Sigmoid colon (tissue), 7 donors: ENCODE measurements around the gene ETF1. TPM values are rescaled to one million over a fixed set of nuclear protein-coding genes. Genes with fewer than 3 reads are reported as not detected.
A peak's percentile ranks its signal among the peaks of the same experiment; 100 is the strongest.

Source experiments
- DNase-seq: peaks from one replicate; pipeline ENCODE4 v3.0.0-alpha.2; 2019
- H3K27ac ChIP-seq, 4 donors: fragments of 200-600 bp; sonication (generic); one replicate each; pipeline ENCODE4 v1.5.1; 2016 to 2019; ENCODE audit warnings: mild to moderate bottlenecking in 1 of 4
- H3K27me3 ChIP-seq, 3 donors: fragments of 200-600 bp; sonication (generic); one replicate each; pipeline ENCODE4 v1.5.1; 2019; ENCODE audit warnings: mild to moderate bottlenecking in 1 of 3
- H3K36me3 ChIP-seq, 4 donors: fragments of 200-600 bp; sonication (generic); one replicate each; pipeline ENCODE4 v1.5.1; 2016 to 2019
- H3K4me1 ChIP-seq, 4 donors: fragments of 200-600 bp; sonication (generic); one replicate each; pipeline ENCODE4 v1.5.1; 2017 to 2019
- H3K4me3 ChIP-seq, 4 donors: fragments of 200-600 bp; sonication (generic); one replicate each; pipeline ENCODE4 v1.5.1; 2017 to 2019; ENCODE audit warnings: mild to moderate bottlenecking in 2 of 4, moderate library complexity in 1 of 4
- H3K9me3 ChIP-seq, 4 donors: fragments of 200-600 bp in 3 of 4; sonication (generic) in 3 of 4; one replicate each; pipeline versions ENCODE4 v1.5.1 to v1.6.1; 2013 to 2019
- CTCF ChIP-seq, 4 experiments: fragments of 450-650 bp in 3 of 4; fragments of 200-600 bp in 1 of 4; IDR thresholded peaks; one replicate each; pipeline ENCODE4 v1.5.1; 2016 to 2019; ENCODE audit warnings: antibody characterized with exemption in 4 of 4, mild to moderate bottlenecking in 3 of 4, moderate library complexity in 2 of 4
- EP300 ChIP-seq, 4 donors: sonication (generic); formaldehyde crosslinking; IDR thresholded peaks; one replicate each; pipeline ENCODE4 v1.6.1; 2017; ENCODE audit warnings: antibody characterized with exemption in 4 of 4
- POLR2A ChIP-seq, 2 donors: fragments of 450-650 bp; IDR thresholded peaks; one replicate each; pipeline ENCODE4 v1.6.1; 2016; ENCODE audit warnings: antibody characterized with exemption in 2 of 2, mild to moderate bottlenecking in 2 of 2, moderate library complexity in 2 of 2
- POLR2AphosphoS5 ChIP-seq, 4 donors: sonication (generic); formaldehyde crosslinking; IDR thresholded peaks; one replicate each; pipeline ENCODE4 v1.6.1; 2017; ENCODE audit warnings: antibody characterized with exemption in 4 of 4
- WGBS, 2 donors: extraction: QIAGEN DNeasy Blood & Tissue Kit; methylation state at CpG; one replicate each; pipeline ENCODE4 v1.1.7; 2013; 5-methylcytosine and 5-hydroxymethylcytosine counted together
- intact Hi-C: fragments of 100-400 bp; cut with DNase I; formaldehyde crosslinking; loops from one replicate; pipeline ENCODE4 v1.15.1; 2023
- polyA plus RNA-seq, 3 donors: library from polyadenylated mRNA; stranded (reverse); fragments of 200-250 nt; gene quantifications; one replicate each; pipeline ENCODE4 v1.2.3, GENCODE V29; 2013
- total RNA-seq, 4 donors: library from RNA; depleted of rRNA; stranded (reverse); fragments of >200 nt; gene quantifications; one replicate each; pipeline ENCODE4 v1.1.0, GENCODE V29; 2016
- donor health status: healthy with polysubstance abuse.
- donor health status: Bipolar disorder and iron deficiency.
- donor health status: healthy.

The ETF1 gene
- total and polyA plus RNA-seq, 7 donors = 49.9 to 117 (median 67.0) TPM

GRCh38 chr5:138465261-138466124 lies 77.5 kb downstream of the ETF1 start, which contains the start of gene EGR1:
Gene EGR1 (plus strand): TSS chr5:138465479. CDS start chr5:138465762, 283 bp downstream.
- WGBS, 2 donors = 0 to 1% methylated on average over 85 of the region's 85 CpGs

GRCh38 chr5:138464388-138465260 lies 78.4 kb downstream of the ETF1 start:
- peak; percentile 99 for DNase-seq
- no peaks in the 10 kb centered on the region for H3K9me3 ChIP-seq
- H3K36me3 ChIP-seq = no peaks in the 10 kb centered on the region
- H3K4me1 ChIP-seq = peaks cover 0 to 32% (median 26%) of the 10 kb centered on the region in 4 donors
- 0% methylated on average over 64 of the region's 64 CpGs for WGBS, 2 donors
- intact Hi-C loops = loop anchor here (1.0 to 2.0 kb wide), 2 partner anchors 28 to 78 kb away; partner anchors contain the start of gene ETF1
- no peak for TF ChIP-seq EP300 (IDR thresholded peaks at IDR 0.05)
- peak in 1 of 2 donors; percentile 35 for TF ChIP-seq POLR2A (IDR thresholded peaks at IDR 0.05)
- TF ChIP-seq CTCF (IDR thresholded peaks at IDR 0.05) = peak in 2 of 4 experiments; percentile 41 to 66
- peak; percentile 62 to 86 (median 73) for TF ChIP-seq POLR2AphosphoS5 (IDR thresholded peaks at IDR 0.05)
- peak overlapping the region; percentile 62 to 86 (median 76) for H3K4me3 ChIP-seq
- no peaks in the 10 kb centered on the region for H3K27me3 ChIP-seq
- H3K27ac ChIP-seq = peak overlapping the region; percentile 96 to 99 (median 98)

More at GRCh38 chr5:138465261-138466124, 77.5 kb downstream of the ETF1 start, which contains the start of gene EGR1:
- peaks cover 0 to 32% (median 26%) of the 10 kb centered on the region in 4 donors for H3K4me1 ChIP-seq
- peak; percentile 98 for DNase-seq
- peak; percentile 89 to 98 (median 94) for TF ChIP-seq POLR2AphosphoS5 (IDR thresholded peaks at IDR 0.05)
- peak; percentile 41 to 49 for TF ChIP-seq POLR2A (IDR thresholded peaks at IDR 0.05)
- TF ChIP-seq CTCF (IDR thresholded peaks at IDR 0.05) = peak in 2 of 4 experiments; percentile 11 to 13
- TF ChIP-seq EP300 (IDR thresholded peaks at IDR 0.05) = no peak
- peak within 1 kb of the TSS; percentile 96 to 99 (median 98) for H3K27ac ChIP-seq
- no peaks in the 10 kb centered on the region for H3K36me3 ChIP-seq
- H3K9me3 ChIP-seq = no peaks in the 10 kb centered on the region
- intact Hi-C loops = loop anchor here (2.0 kb wide), 1 partner anchor 77 kb away; the partner anchor contains the start of gene ETF1
- no peaks in the 10 kb centered on the region for H3K27me3 ChIP-seq
- H3K4me3 ChIP-seq = peak within 1 kb of the TSS; percentile 62 to 86 (median 76)

- no peaks in the 10 kb centered on the region for H3K9me3 ChIP-seq
- no peaks in the 10 kb centered on the region for H3K27me3 ChIP-seq
- H3K4me3 ChIP-seq = peak overlapping the region; percentile 62 to 86 (median 76)
- H3K27ac ChIP-seq = peak overlapping the region; percentile 96 to 99 (median 98)
- intact Hi-C loops = loop anchor here (1.0 to 2.0 kb wide), 2 partner anchors 28 to 79 kb away; partner anchors contain the start of gene ETF1
- H3K4me1 ChIP-seq = peaks cover 0 to 32% (median 28%) of the 10 kb centered on the region in 4 donors
- DNase-seq = peak; percentile 98
- WGBS, 2 donors = 0% methylated on average over 34 of the region's 34 CpGs
- no peaks in the 10 kb centered on the region for H3K36me3 ChIP-seq
- peak; percentile 87 to 92 (median 90) for TF ChIP-seq POLR2AphosphoS5 (IDR thresholded peaks at IDR 0.05)
- TF ChIP-seq CTCF (IDR thresholded peaks at IDR 0.05) = peak; percentile 91 to 97 (median 94)
- peak; percentile 64 to 73 for TF ChIP-seq POLR2A (IDR thresholded peaks at IDR 0.05)
- no peak for TF ChIP-seq EP300 (IDR thresholded peaks at IDR 0.05)
Measured at GRCh38 chr5:138464008-138464387, 79.0 kb downstream of the ETF1 start.

- peak; percentile 84 for DNase-seq
- no peaks in the 10 kb centered on the region for H3K9me3 ChIP-seq
- peak overlapping the region; percentile 96 to 99 (median 98) for H3K27ac ChIP-seq
- 9 to 22% methylated on average over 21 of the region's 21 CpGs for WGBS, 2 donors
- intact Hi-C loops = loop anchor here (1.0 to 2.0 kb wide), 2 partner anchors 29 to 79 kb away; partner anchors contain the start of gene ETF1
- no peaks in the 10 kb centered on the region for H3K36me3 ChIP-seq
- peaks cover 0 to 37% (median 31%) of the 10 kb centered on the region in 4 donors for H3K4me1 ChIP-seq
- TF ChIP-seq EP300 (IDR thresholded peaks at IDR 0.05) (peak in 1 of 4 donors; percentile 46), POLR2A (IDR thresholded peaks at IDR 0.05) (no peak), CTCF (IDR thresholded peaks at IDR 0.05) (no peak)
- no peaks in the 10 kb centered on the region for H3K27me3 ChIP-seq
- H3K4me3 ChIP-seq = peak overlapping the region; percentile 62 to 86 (median 76)
Measured at GRCh38 chr5:138463419-138464007, 79.5 kb downstream of the ETF1 start.
